C4-2B (cell line): Measurements from ENCODE around the gene TSPEAR.

Experiments used
- H3K27ac ChIP-seq: fragments of 450-650 bp; 2 replicates; pipeline ENCODE4 v1.5.1; 2017
- ZFX ChIP-seq: fragments of 450-650 bp; IDR thresholded peaks from 2 replicates; pipeline ENCODE4 v1.6.1; 2017
- TF ChIP-seq, protein P1 (sequence below): fragments of 450-650 bp; conservative IDR thresholded peaks from 2 replicates; pipeline ENCODE4 v1.5.1; 2017; ENCODE audit warnings: mild to moderate bottlenecking

Gene TSPEAR

DNA sequence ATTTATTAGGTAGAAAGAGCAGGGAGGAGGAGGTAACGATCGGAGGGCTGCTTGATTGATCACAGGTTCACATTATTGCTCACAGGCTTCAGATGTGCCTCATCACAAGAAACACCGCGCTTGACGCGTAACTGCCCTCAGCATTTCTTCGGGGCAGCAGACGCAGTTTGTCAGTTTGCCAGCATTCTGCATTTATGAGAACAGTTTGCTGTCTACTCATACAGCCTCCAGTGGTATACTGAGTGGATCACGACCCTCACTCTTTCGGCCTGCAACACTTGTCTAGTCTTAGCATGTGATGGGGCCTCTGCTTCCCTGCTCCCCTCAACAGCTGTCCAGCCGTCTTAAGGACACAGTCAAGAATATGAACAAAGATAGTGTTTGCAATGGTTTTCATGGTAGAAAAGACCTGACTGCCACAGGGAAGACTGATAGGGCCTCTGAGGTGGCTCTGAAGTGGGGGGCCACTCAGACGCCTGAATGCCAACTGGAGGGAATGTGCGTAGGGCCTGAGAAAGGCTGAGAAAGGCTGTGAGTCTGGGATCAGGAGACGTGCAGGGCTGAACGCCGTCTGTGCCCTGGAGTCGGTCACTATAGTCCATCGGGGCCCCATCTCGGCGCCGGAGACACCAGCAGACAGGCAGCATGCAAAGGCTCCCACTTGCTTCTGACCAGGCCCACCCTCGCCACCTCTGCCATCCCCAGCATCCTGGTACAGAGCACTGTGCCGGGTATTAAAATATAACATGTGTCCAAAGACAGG is 45.2 kb upstream of the TSPEAR start:
- TF ChIP-seq, protein P1, sequence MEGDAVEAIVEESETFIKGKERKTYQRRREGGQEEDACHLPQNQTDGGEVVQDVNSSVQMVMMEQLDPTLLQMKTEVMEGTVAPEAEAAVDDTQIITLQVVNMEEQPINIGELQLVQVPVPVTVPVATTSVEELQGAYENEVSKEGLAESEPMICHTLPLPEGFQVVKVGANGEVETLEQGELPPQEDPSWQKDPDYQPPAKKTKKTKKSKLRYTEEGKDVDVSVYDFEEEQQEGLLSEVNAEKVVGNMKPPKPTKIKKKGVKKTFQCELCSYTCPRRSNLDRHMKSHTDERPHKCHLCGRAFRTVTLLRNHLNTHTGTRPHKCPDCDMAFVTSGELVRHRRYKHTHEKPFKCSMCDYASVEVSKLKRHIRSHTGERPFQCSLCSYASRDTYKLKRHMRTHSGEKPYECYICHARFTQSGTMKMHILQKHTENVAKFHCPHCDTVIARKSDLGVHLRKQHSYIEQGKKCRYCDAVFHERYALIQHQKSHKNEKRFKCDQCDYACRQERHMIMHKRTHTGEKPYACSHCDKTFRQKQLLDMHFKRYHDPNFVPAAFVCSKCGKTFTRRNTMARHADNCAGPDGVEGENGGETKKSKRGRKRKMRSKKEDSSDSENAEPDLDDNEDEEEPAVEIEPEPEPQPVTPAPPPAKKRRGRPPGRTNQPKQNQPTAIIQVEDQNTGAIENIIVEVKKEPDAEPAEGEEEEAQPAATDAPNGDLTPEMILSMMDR = no peak
- TF ChIP-seq ZFX = no peak

DNA sequence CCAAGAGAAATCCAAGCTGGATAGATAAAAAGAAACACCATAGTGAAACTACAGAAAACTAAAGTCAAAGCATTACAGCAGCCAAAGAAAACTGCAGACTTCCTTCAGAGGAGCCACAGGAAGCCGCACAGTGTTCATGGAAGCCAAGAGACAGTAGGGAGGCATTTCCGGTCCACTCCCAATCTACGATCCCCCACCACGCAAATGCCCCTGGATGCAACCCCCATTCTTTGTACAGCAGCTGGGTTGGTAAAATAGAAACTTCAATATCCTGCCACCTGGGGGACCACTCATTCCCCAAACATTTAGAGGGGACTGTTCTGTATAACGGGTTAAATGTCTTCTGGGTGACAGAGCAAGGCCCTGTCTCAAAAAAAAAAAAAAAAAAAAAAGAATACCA is 43.9 kb upstream of the TSPEAR start:
- TF ChIP-seq, protein P1 = peak; percentile 48
- TF ChIP-seq ZFX = no peak
- H3K27ac ChIP-seq = no peak overlapping the region

More for the DNA sequence above, 45.2 kb upstream of the TSPEAR start:
- H3K27ac ChIP-seq = no peak overlapping the region

DNA sequence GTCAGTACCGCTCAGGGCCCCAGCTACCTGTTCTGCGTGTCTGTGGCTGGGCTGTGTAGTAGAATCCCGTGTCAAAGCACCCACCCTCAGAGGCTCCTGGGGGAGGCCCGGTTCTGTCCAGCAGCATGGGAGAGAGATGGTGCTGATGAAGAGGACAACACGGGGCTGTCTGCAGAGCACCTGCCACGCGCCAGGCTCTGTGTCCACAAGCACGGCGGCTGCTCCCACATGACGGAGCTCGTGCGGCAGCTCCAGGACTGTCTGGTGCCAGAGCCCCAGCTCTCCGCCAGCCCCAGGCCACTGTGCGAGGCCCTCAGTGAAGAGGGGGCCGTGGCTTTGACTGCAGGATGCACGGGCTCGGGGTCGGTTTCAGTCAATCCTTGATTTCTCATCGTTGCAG is 42.0 kb upstream of the TSPEAR start:
- H3K27ac ChIP-seq = peak overlapping the region; percentile 63
- TF ChIP-seq ZFX = no peak
- TF ChIP-seq, protein P1 = no peak

DNA sequence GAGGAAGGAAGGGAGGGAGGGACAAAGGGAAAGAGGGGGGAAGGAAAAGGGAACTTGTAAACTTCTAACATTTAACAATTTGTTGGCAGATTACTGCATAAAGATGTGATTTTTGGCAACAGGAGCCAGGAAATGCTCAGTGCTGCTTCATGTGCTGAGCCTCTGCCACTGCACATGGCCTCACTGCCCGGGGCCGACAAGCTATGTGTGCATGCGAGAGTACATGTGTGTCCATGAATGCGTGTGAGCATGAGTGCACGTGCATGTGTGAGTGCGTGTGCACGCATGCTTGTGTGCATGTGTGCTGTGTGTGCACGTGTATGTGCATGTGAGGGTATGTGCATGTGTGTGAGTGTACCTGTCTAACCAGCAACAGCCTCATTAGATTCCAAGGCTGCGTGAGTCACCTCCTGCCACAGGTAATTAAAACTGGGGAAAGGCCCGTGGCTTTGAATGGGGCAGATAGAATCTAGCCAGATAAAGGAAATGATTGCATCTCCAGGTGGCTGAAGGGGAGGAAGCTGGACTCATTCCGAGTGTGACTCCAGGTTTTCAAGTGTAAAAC is 41.4 kb upstream of the TSPEAR start:
- peak overlapping the region; percentile 63 for H3K27ac ChIP-seq
- no peak for TF ChIP-seq ZFX
- TF ChIP-seq, protein P1 = peak; percentile 54

DNA sequence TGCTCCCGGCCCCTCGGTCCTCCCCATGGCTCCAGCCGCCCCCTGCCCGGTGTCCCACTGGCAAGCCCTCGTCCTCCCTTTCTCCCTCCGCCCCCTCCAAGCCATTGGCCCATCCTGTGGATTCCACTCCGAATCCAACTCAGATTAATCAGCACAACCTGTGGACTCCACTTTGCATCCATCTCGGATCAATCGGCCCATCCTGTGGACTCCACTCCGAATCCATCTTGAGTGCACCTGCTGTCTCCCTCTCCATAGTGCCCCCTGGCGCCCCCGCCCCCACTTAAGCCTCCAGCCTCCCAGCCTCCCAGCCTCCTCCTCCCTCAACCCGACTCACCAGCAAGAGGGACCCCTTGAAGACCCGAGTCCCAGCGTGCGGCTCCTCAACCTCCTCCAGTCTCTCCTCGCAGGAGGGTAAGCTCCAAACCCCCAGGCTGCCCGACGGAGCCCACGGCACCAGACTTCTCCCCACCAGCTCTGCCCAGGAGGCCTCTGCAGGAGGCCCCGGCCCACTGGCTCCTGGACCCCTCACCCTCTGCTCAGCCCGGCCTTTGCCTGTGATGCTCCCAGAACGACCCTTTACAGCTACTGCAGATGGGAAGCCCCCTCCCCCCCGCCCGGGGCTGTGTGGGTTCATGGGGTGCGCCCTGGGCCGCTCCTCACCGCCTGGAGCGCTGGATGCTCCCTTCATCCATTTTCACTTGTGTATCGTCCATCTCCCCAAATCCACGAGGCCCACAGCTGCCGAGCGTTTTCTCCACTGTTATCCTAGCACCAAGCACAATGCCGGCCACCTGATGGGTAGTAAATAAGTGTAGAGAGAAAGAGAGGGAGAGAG is 40.6 kb upstream of the TSPEAR start:
- TF ChIP-seq, protein P1 = no peak
- TF ChIP-seq ZFX = no peak
- peak overlapping the region; percentile 63 for H3K27ac ChIP-seq

DNA sequence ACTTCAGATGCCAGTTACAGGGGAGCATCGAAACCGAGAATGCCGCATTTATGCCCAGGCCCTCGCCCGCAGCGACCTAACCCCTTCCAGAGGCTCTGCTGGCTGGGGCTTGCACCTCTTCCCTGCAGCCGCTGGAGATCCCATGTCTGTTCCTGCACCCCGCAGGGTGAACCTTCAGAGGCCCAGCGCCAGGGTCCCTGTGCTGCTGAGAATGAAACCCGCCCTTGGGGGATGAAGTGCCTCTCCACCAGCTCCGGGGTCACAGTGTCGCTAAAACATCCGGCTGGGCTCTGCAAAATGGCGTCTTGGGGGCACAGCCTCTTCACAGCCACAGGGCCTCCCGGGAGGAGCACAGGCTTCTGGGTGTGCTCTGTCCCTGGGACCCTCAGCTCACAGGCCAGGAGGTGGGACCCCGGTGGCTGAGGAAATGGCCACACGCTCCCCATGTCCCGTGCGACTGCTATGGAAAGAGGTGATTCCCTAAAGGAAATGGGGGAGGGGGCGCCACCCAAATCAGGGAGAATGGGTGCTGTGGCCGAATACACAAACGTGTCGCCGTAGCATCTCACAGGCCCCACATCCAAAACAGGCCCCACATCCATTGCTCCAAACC is 39.9 kb upstream of the TSPEAR start:
- no peak for TF ChIP-seq ZFX
- TF ChIP-seq, protein P1 = no peak
- no peak overlapping the region; the same call in 1 of the 2 replicates for H3K27ac ChIP-seq

DNA sequence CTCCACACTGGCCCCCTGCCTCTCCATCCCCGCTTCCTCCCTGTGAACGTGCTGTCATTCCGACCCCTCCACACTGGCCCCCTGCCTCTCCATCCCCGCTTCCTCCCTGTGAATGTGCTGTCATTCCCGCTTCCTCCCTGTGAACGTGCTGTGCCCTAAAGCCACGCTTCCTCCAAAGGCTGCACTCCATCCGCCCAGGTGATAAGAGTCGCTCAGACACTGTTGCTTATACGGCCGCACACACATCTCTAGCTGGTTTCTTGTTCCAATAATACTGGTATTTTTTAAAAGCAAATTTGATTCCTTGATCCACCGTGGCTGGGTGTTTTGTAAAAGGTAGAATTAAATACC is 39.3 kb upstream of the TSPEAR start:
- no peak for TF ChIP-seq ZFX
- TF ChIP-seq, protein P1 = no peak
- no peak overlapping the region for H3K27ac ChIP-seq
